Tibial artery (tissue), 4 donors: ENCODE results near the gene HS6ST1.

ENCODE experiments used
- DNase-seq, 2 donors: peaks; one replicate each; pipeline ENCODE4 v3.0.0-alpha.2; 2019
- H3K27ac ChIP-seq, 2 donors: fragments of 200-600 bp; sonication (generic) in 1 of 2; 1 replicate in 1 of 2; 2 replicates in 1 of 2; pipeline ENCODE4 v1.5.1; 2018 to 2019; ENCODE audit warnings: mild to moderate bottlenecking in 1 of 2
- H3K27me3 ChIP-seq, 2 donors: fragments of 200-600 bp; sonication (generic) in 1 of 2; one replicate each; pipeline versions ENCODE4 v1.5.1 to v1.6.0; 2016 to 2019
- H3K36me3 ChIP-seq, 3 donors: fragments of 200-600 bp; sonication (generic) in 2 of 3; one replicate each; pipeline ENCODE4 v1.5.1; 2016 to 2019; ENCODE audit warnings: mild to moderate bottlenecking in 2 of 3
- H3K4me1 ChIP-seq, 4 donors: fragments of 200-600 bp; sonication (generic) in 2 of 4; 1 replicate in 3 of 4; 2 replicates in 1 of 4; pipeline ENCODE4 v1.5.1; 2016 to 2019
- H3K4me3 ChIP-seq, 2 donors: fragments of 200-600 bp; sonication (generic) in 1 of 2; 1 replicate in 1 of 2; 2 replicates in 1 of 2; pipeline ENCODE4 v1.5.1; 2018 to 2019; ENCODE audit warnings: mild to moderate bottlenecking in 2 of 2
- H3K9me3 ChIP-seq, 3 donors: fragments of 200-600 bp; sonication (generic) in 1 of 3; one replicate each; pipeline ENCODE4 v1.5.1; 2016 to 2019
- intact Hi-C: fragments of 100-400 bp; cut with DNase I; formaldehyde crosslinking; loops from one replicate; pipeline ENCODE4 v1.15.0; 2023; ENCODE audit warnings: low total_unique reads
- TF ChIP-seq, protein P1 (sequence below), 2 experiments: fragments of 200-600 bp in 1 of 2; fragments of 450-650 bp in 1 of 2; IDR thresholded peaks; one replicate each; pipeline ENCODE4 v1.5.1; 2017 to 2019; ENCODE audit warnings: antibody characterized with exemption in 2 of 2, mild to moderate bottlenecking in 1 of 2, moderate library complexity in 1 of 2

Gene HS6ST1

GRCh38 chr2:128360711-128361110 lies 42.0 kb upstream of the HS6ST1 start:
- Histone ChIP-seq H3K36me3 (no peaks in the 10 kb centered on the region), H3K9me3 (no peaks in the 10 kb centered on the region), H3K27ac (no peak overlapping the region), H3K27me3 (no peaks in the 10 kb centered on the region), H3K4me1 (peaks cover 0 to 26% (median 20%) of the 10 kb centered on the region in 4 donors), H3K4me3 (no peak overlapping the region)
- DNase-seq: peak in 1 of 2 donors; percentile 31
- intact Hi-C loops: no loop called here
- TF ChIP-seq, protein P1, sequence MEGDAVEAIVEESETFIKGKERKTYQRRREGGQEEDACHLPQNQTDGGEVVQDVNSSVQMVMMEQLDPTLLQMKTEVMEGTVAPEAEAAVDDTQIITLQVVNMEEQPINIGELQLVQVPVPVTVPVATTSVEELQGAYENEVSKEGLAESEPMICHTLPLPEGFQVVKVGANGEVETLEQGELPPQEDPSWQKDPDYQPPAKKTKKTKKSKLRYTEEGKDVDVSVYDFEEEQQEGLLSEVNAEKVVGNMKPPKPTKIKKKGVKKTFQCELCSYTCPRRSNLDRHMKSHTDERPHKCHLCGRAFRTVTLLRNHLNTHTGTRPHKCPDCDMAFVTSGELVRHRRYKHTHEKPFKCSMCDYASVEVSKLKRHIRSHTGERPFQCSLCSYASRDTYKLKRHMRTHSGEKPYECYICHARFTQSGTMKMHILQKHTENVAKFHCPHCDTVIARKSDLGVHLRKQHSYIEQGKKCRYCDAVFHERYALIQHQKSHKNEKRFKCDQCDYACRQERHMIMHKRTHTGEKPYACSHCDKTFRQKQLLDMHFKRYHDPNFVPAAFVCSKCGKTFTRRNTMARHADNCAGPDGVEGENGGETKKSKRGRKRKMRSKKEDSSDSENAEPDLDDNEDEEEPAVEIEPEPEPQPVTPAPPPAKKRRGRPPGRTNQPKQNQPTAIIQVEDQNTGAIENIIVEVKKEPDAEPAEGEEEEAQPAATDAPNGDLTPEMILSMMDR (IDR thresholded peaks at IDR 0.05): no peak

GRCh38 chr2:128359841-128360240 lies 41.2 kb upstream of the HS6ST1 start:
- Histone ChIP-seq H3K9me3 (no peaks in the 10 kb centered on the region), H3K27ac (no peak overlapping the region), H3K36me3 (no peaks in the 10 kb centered on the region), H3K4me1 (peaks cover 0 to 26% (median 20%) of the 10 kb centered on the region in 4 donors), H3K4me3 (no peak overlapping the region), H3K27me3 (no peaks in the 10 kb centered on the region)
- intact Hi-C loops: no loop called here
- DNase-seq: peak; percentile 14 to 58
- TF ChIP-seq, protein P1 (IDR thresholded peaks at IDR 0.05): no peak

DNA sequence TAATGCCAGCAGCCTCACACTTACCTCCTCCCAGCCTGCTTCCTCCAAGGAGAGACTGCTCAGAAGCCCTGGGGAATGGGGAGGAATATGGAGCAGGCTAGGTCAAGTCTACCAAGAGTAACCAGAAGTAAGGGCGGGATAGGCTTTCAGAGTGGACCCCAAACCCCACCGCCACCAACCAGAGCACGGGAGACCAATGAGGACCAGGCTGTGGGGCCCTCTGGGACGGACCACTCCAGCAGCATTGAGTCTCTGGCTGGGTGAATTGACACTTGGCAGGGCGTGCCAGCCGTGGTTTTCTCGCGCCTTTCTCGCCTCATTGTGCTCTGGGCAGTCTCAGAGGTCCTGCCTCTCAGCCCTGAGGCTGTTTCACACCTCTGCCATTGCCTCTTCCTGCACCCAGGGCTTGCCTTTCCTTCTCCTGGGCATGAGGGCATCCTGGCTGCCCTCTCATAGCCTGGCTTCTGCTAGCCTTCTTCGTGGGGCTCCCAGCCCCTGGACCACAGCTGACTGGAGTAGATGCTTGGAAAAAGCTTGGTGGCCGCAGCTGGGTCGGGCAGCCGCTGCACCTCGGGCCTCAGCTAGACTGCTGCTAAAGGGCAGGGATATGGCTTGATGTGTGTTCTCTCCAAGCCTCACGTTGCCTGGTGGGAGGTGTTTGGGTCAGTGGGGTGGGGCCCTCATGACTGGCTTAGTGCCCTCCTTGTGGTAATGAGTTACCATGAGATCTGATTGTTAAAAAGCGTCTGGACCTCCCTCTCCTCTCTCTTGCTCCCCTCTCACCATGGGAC lies 40.5 kb upstream of the HS6ST1 start:
- Histone ChIP-seq H3K9me3 (no peaks in the 10 kb centered on the region), H3K36me3 (no peaks in the 10 kb centered on the region), H3K4me1 (peaks cover 0 to 25% (median 20%) of the 10 kb centered on the region in 4 donors), H3K27me3 (no peaks in the 10 kb centered on the region), H3K4me3 (no peak overlapping the region), H3K27ac (no peak overlapping the region)
- TF ChIP-seq, protein P1 (IDR thresholded peaks at IDR 0.05): no peak
- intact Hi-C loops: no loop called here
- DNase-seq: peak; percentile 16 to 56

- H3K27ac ChIP-seq: no peak overlapping the region
- H3K4me3 ChIP-seq: no peak overlapping the region
- intact Hi-C loops: no loop called here
- peak in 1 of 2 donors; percentile 45 for DNase-seq
- H3K27me3 ChIP-seq: no peaks in the 10 kb centered on the region
- TF ChIP-seq, protein P1 (IDR thresholded peaks at IDR 0.05): no peak
- no peaks in the 10 kb centered on the region for H3K9me3 ChIP-seq
- H3K36me3 ChIP-seq: no peaks in the 10 kb centered on the region
- H3K4me1 ChIP-seq: peaks cover 0 to 12% (median 10%) of the 10 kb centered on the region in 4 donors
Observed at GRCh38 chr2:128357506-128358370, 39.1 kb upstream of the HS6ST1 start.

DNA sequence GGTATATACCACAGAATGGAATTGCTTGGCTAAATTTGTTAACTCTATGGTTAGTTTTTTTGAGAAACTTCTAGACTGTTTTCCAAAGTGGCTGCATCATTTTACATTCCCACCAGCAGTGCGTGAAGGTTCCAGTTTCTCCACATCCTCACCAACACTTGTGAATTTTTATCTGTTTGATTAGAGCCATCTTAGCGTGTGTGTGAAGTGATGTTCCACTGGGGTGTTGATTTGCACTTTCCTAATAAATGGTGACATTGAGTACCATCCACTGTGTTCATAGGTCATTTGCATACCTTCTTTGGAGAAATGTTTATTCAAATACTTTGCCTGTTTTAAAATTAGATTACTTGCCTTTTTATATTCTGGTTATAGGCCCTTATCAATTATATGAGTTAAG lies 37.5 kb upstream of the HS6ST1 start:
- TF ChIP-seq, protein P1 (IDR thresholded peaks at IDR 0.05): no peak
- Histone ChIP-seq H3K4me1 (no peaks in the 10 kb centered on the region), H3K36me3 (no peaks in the 10 kb centered on the region), H3K9me3 (no peaks in the 10 kb centered on the region), H3K27me3 (no peaks in the 10 kb centered on the region), H3K27ac (no peak overlapping the region), H3K4me3 (no peak overlapping the region)
- no peak for DNase-seq
- intact Hi-C loops: no loop called here
